HepG2 (cell line): ENCODE measurements around the gene NRAS. TPM values are rescaled to one million over a fixed set of nuclear protein-coding genes. Genes with fewer than 3 reads are reported as not detected.

Experiments
- ATAC-seq: fragments of 200-7000 bp; cut with Tn5 transposase; 3 replicates; pipeline ENCODE4 v1.9.1; 2020; ENCODE audit warnings: mild to moderate bottlenecking, moderate library complexity
- BruUV-seq: library from RNA; stranded (reverse); fragments of 400-500 nt; replicated peaks from 2 replicates; lab custom pipeline; 2021; lab: Mats Ljungman, UMichigan
- CTCF ChIA-PET: fragments of 300-600 bp; formaldehyde crosslinking; extraction: SDS; loops from one replicate; lab custom pipeline; 2021; ENCODE audit warnings: low total read pairs, inconsistent platforms, low intra/inter-chr PET ratio; lab: Yijun Ruan, JAX
- POLR2A ChIA-PET: fragments of 350-600 bp; sonication (Branson Sonifier 250); formaldehyde crosslinking; loops from one replicate; lab custom pipeline; 2020; ENCODE audit warnings: antibody characterized with exemption, inconsistent platforms; lab: Yijun Ruan, JAX
- DNase-seq: peaks from one replicate; pipeline ENCODE4 v3.0.0-alpha.2; 2015; ENCODE audit warnings: low spot score
- FAIRE-seq: peaks from 3 replicates; lab custom pipeline; 2011; peaks lifted over from hg19 to GRCh38; lab: Jason Lieb, UNC
- H2AFZ ChIP-seq: one replicate; pipeline ENCODE4 v1.6.1; 2011; ENCODE audit warnings: low read length, inconsistent platforms
- H3K27ac ChIP-seq: fragments of 300-600 bp; 3 replicates; pipeline ENCODE4 v1.8.0; 2011; ENCODE audit warnings: mixed run types, mild to moderate bottlenecking, mixed read lengths, low read length, inconsistent platforms; ENCODE audit not compliant: insufficient read depth; ENCODE audit errors: extremely low read length
- H3K27me3 ChIP-seq, 2 experiments: fragments of 200-600 bp in 1 of 2; 2 replicates in 1 of 2; 3 replicates in 1 of 2; pipeline versions ENCODE4 v1.6.0 to v1.8.0; 2011; ENCODE audit warnings: low read length in 2 of 2, mild to moderate bottlenecking in 2 of 2, moderate library complexity in 2 of 2, inconsistent platforms in 1 of 2; ENCODE audit not compliant: insufficient read depth in 2 of 2, control insufficient read depth in 1 of 2
- H3K36me3 ChIP-seq, 2 experiments: fragments of 200-600 bp in 1 of 2; replicated peaks in 1 of 2; 2 replicates in 1 of 2; 3 replicates in 1 of 2; pipeline versions ENCODE4 v1.5.1 to v1.8.0; 2011; ENCODE audit warnings: low read length in 2 of 2, inconsistent platforms in 1 of 2; ENCODE audit not compliant: insufficient read depth in 2 of 2, control insufficient read depth in 1 of 2
- H3K4me1 ChIP-seq: 2 replicates; pipeline ENCODE4 v1.5.1; 2012; ENCODE audit warnings: low read length, inconsistent platforms; ENCODE audit not compliant: insufficient read depth
- H3K4me2 ChIP-seq: 2 replicates; pipeline ENCODE4 v1.6.0; 2011; ENCODE audit warnings: low read depth, low read length, inconsistent platforms
- H3K4me3 ChIP-seq, 3 experiments: fragments of 200-600 bp in 1 of 3; sonication (generic), shearing (Covaris generic) in 1 of 3; replicated peaks in 1 of 3; 2 replicates each; pipeline ENCODE4 v1.5.1; 2011 to 2016; ENCODE audit warnings: low read length in 3 of 3, inconsistent platforms in 2 of 3, low read depth in 2 of 3, mild to moderate bottlenecking in 2 of 3, control low read depth in 1 of 3, mixed read lengths in 1 of 3; ENCODE audit not compliant: insufficient read depth in 1 of 3
- H3K79me2 ChIP-seq: one replicate; pipeline ENCODE4 v1.6.1; 2011; ENCODE audit warnings: low read length, inconsistent platforms; ENCODE audit not compliant: insufficient read depth
- H3K9ac ChIP-seq: 2 replicates; pipeline ENCODE4 v1.6.0; 2011; ENCODE audit warnings: mild to moderate bottlenecking, low read depth, low read length, inconsistent platforms; ENCODE audit not compliant: insufficient read depth
- H3K9me3 ChIP-seq: 2 replicates; pipeline ENCODE4 v1.5.1; 2012; ENCODE audit warnings: mild to moderate bottlenecking, low read length
- H4K20me1 ChIP-seq: 2 replicates; pipeline ENCODE4 v1.6.0; 2011; ENCODE audit warnings: inconsistent platforms, mild to moderate bottlenecking, low read length, moderate library complexity; ENCODE audit not compliant: insufficient read depth
- CCAR2 ChIP-seq: fragments of 200-400 bp; formaldehyde crosslinking; optimal IDR thresholded peaks from 2 replicates; pipeline ENCODE3; 2018; ENCODE audit warnings: low read depth, mild to moderate bottlenecking, low read length, moderate library complexity
- CCDC6 ChIP-seq: sonication (generic); formaldehyde crosslinking; IDR thresholded peaks from 2 replicates; pipeline ENCODE4 v1.8.1; 2022; ENCODE audit warnings: mild to moderate bottlenecking, missing genetic modification reagents, moderate library complexity
- DDIT3 ChIP-seq: sonication (generic); formaldehyde crosslinking; IDR thresholded peaks from 2 replicates; pipeline ENCODE4 v1.4.0; 2020; ENCODE audit warnings: mild to moderate bottlenecking, missing genetic modification reagents
- MIXL1 ChIP-seq: IDR thresholded peaks from 2 replicates; pipeline ENCODE4 v1.6.1; 2016
- NFYB ChIP-seq: sonication (generic); formaldehyde crosslinking; IDR thresholded peaks from 2 replicates; pipeline ENCODE4 v1.4.0; 2020; ENCODE audit warnings: missing genetic modification reagents
- PAF1 ChIP-seq: IDR thresholded peaks from 2 replicates; pipeline ENCODE4 v1.6.1; 2016; ENCODE audit warnings: missing genetic modification reagents, missing compliant biosample characterization
- PAXIP1 ChIP-seq: sonication (generic); formaldehyde crosslinking; conservative IDR thresholded peaks from 2 replicates; pipeline ENCODE4 v1.4.0; 2020; ENCODE audit warnings: mild to moderate bottlenecking, missing genetic modification reagents, moderate library complexity
- PRPF4 ChIP-seq: fragments of 200-400 bp; formaldehyde crosslinking; IDR thresholded peaks from 2 replicates; pipeline ENCODE4 v1.6.1; 2016; ENCODE audit warnings: low read length, low read depth; ENCODE audit not compliant: poor library complexity, severe bottlenecking
- SKI ChIP-seq: fragments of 450-650 bp; IDR thresholded peaks from one replicate; pipeline ENCODE4 v1.6.1; 2018; ENCODE audit warnings: mild to moderate bottlenecking; ENCODE audit not compliant: partially characterized antibody
- SMARCE1 ChIP-seq: fragments of 450-650 bp; IDR thresholded peaks from 2 replicates; pipeline ENCODE4 v1.6.1; 2017; ENCODE audit warnings: borderline replicate concordance
- ZBTB14 ChIP-seq: sonication (generic); formaldehyde crosslinking; IDR thresholded peaks from 2 replicates; pipeline ENCODE4 v1.4.0; 2020; ENCODE audit warnings: missing genetic modification reagents
- ZNF574 ChIP-seq: sonication (generic); formaldehyde crosslinking; IDR thresholded peaks from 2 replicates; pipeline ENCODE4 v1.4.0; 2020; ENCODE audit warnings: missing genetic modification reagents
- ZNF782 ChIP-seq: sonication (generic); formaldehyde crosslinking; IDR thresholded peaks from 2 replicates; pipeline ENCODE4 v1.4.0; 2020; ENCODE audit warnings: missing genetic modification reagents, mild to moderate bottlenecking, borderline replicate concordance
- ZSCAN30 ChIP-seq: sonication (generic); formaldehyde crosslinking; IDR thresholded peaks from 2 replicates; pipeline ENCODE4 v1.5.0; 2020; ENCODE audit warnings: mild to moderate bottlenecking, missing genetic modification reagents
- WGBS: methylation state at CpG from one replicate; pipeline ENCODE4 v1.1.6; 2017; ENCODE audit warnings: low lambda C conversion rate; 5-methylcytosine and 5-hydroxymethylcytosine counted together
- in situ Hi-C: cut with HindIII; loops from 2 replicates; pipeline ENCODE4 v1.10.0; 2017; ENCODE audit warnings: low pct_unique_long_range_greater_than_20kb; ENCODE audit not compliant: extremely low pct_ligation_motif_present
- intact Hi-C: fragments of 100-400 bp; cut with micrococcal nuclease; formaldehyde crosslinking; loops from one replicate; pipeline ENCODE4 v1.10.0; 2022; ENCODE audit not compliant: unreplicated experiment
- polyA plus RNA-seq, 8 experiments: library from polyadenylated mRNA; depleted of rRNA in 3 of 8; stranded (reverse) in 7 of 8; unstranded in 1 of 8; fragments of >200 nt; fragmentation: Illumina TruSeq in 4 of 8; extraction: Trizol in 4 of 8; gene quantifications; 2 replicates each; pipeline versions ENCODE4 v1.2.1 to v1.2.3, GENCODE V29; 2011 to 2016; ENCODE audit warnings: low read depth in 4 of 8, missing spikeins in 1 of 8, mixed read lengths in 1 of 8; ENCODE audit not compliant: insufficient read depth in 1 of 8
- total RNA-seq, 5 experiments: library from RNA; depleted of rRNA; stranded (reverse); fragments of >200 nt; fragmentation: Illumina TruSeq; extraction: Trizol; gene quantifications; 2 replicates each; pipeline ENCODE4 v1.2.3, GENCODE V29; 2016; ENCODE audit warnings: low read depth in 1 of 5
- TF ChIP-seq, protein P1 (sequence below): sonication (generic); formaldehyde crosslinking; IDR thresholded peaks from 2 replicates; pipeline ENCODE4 v1.9.0; 2021; ENCODE audit warnings: missing genetic modification reagents, mild to moderate bottlenecking, borderline replicate concordance

The NRAS gene
- total and polyA plus RNA-seq, 2 of the 13 experiments (the other 11 are each of a cell fraction or from before 2014, with no cell fraction given) = 38.6 to 58.8 TPM

GRCh38 chr1:114758256-114758832 lies 41.8 kb upstream of the NRAS start:
- BruUV-seq = TSS peak; percentile 86
- FAIRE-seq = no peak
- Histone ChIP-seq H3K9me3 (no peaks in the 10 kb centered on the region), H3K79me2 (peaks cover 44% of the 10 kb centered on the region), H2AFZ (peak overlapping the region; percentile 78), H3K27ac (peak overlapping the region; percentile 98), H3K27me3 (no peaks in the 10 kb centered on the region; a peak in 1 of 5 replicates), H3K4me3 (peak overlapping the region; percentile 85 to 100 (median 99)), H4K20me1 (peaks cover 40% of the 10 kb centered on the region), H3K9ac (peak overlapping the region; percentile 100), H3K4me1 (peaks cover 38% of the 10 kb centered on the region), H3K4me2 (peak overlapping the region; percentile 72), H3K36me3 (no peaks in the 10 kb centered on the region)
- DNase-seq = peak; percentile 7
- intact Hi-C loops = loop anchor here (5.0 kb wide), 1 partner anchor 41 kb away; the partner anchor contains the start of gene NRAS
- POLR2A ChIA-PET = interaction anchor here (1.0 to 3.6 kb wide), 2 partner anchors 22 to 30 kb away, joined by 3 to 16 read pairs; partner anchors contain the start of gene SIKE1
- WGBS = 13% methylated on average over 6 of the region's 6 CpGs
- no peak for ATAC-seq
- in situ Hi-C loops = no loop called here
- CTCF ChIA-PET = no interaction called here
- TF ChIP-seq ZNF782 (CRISPR knock-in tag) (no peak), PRPF4 (no peak), NFYB (no peak), ZBTB14 (CRISPR knock-in tag) (no peak), ZNF574 (CRISPR knock-in tag) (no peak), MIXL1 (CRISPR knock-in tag) (0 out of 2 replicates have a peak, but pooled peaks have one; percentile 7), SKI (no peak), DDIT3 (CRISPR knock-in tag) (no peak), CCAR2 (no peak), CCDC6 (CRISPR knock-in tag) (0 out of 2 replicates have a peak, but pooled peaks have one; percentile 16), PAXIP1 (0 out of 2 replicates have a peak, but pooled peaks have one; percentile 7), SMARCE1 (no peak), PAF1 (CRISPR knock-in tag) (no peak), ZSCAN30 (no peak)
- TF ChIP-seq, protein P1, sequence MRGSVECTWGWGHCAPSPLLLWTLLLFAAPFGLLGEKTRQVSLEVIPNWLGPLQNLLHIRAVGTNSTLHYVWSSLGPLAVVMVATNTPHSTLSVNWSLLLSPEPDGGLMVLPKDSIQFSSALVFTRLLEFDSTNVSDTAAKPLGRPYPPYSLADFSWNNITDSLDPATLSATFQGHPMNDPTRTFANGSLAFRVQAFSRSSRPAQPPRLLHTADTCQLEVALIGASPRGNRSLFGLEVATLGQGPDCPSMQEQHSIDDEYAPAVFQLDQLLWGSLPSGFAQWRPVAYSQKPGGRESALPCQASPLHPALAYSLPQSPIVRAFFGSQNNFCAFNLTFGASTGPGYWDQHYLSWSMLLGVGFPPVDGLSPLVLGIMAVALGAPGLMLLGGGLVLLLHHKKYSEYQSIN = no peak
